ENCODE results near the gene CAPSL.
"Not testable (repeated sequence)": the region's sequence is repeated elsewhere in the genome, so short reads cannot be mapped to it uniquely, and the experiment has no call there.

The CAPSL gene

GRCh38 chr5:35904443-35905132 lies 33.8 kb downstream of the CAPSL start:
- peak; percentile 35 for DNase-seq (ENCODE audit: low spot score)

- DNase-seq (ENCODE audit: low spot score) = no peak
Observed at GRCh38 chr5:35903631-35904203, 34.7 kb downstream of the CAPSL start.

GRCh38 chr5:35902046-35902672 lies 36.3 kb downstream of the CAPSL start:
- DNase-seq (ENCODE audit: low spot score) = peak; percentile 62

- no peak for DNase-seq (ENCODE audit: low spot score)
Observed at GRCh38 chr5:35900972-35901695, 37.3 kb downstream of the CAPSL start.

GRCh38 chr5:35899800-35900199 lies 38.6 kb downstream of the CAPSL start:
- no peak for DNase-seq (ENCODE audit: low spot score)

DNA sequence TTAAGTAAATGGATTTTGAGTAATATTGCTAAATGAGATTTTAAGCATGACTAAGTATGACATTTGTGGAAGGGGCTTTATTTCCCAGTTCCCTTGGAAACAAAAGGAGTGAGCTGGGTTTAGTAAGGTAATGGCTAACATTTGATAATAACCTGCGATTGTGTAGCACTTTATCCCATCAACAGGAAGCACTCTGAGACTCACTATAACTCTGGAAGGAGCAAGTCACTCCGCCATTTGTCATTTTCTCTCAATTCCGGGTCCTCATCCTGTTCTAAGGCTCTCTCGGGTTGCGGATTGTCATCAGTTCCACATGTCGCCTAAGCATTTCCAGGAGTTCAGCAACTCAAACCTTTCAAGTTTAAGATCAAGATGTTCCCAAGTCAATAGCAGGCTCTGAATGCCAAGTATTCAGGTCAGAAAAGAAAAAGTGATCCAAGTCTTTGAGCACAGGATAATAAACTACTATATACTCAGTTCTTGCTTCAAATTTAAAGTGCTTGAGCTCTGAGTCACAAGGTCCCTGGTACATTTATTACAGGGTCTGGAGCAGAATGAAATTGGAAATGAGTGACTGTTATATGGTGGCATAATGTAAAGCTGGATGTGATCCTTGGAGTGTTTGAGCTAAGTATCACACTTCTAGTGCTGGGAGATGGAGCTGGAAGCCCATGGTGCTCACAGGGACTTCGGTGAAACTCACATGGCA lies 39.3 kb downstream of the CAPSL start:
- no peak for DNase-seq (ENCODE audit: low spot score)

- DNase-seq (ENCODE audit: low spot score) = no peak
Observed at GRCh38 chr5:35894131-35894530, 44.3 kb downstream of the CAPSL start.

DNA sequence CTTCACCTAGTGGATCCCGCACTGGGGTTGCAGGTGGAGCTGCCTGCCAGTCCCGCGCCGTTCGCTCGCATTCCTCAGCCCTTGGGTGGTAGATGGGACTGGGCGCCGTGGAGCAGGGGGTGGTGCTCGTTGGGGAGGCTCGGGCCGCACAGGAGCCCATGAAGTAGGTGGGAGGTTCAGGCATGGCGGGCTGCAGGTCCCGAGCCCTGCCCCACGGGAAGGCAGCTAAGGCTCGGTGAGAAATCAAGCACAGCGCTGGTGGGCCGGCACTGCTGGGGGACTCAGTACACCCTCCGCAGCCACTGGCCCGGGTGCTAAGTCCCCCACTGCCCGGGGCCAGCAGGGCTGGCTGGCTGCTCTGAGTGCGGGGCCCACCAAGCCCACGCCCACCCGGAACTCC lies 45.6 kb downstream of the CAPSL start:
- DNase-seq (ENCODE audit: low spot score) = not testable (repeated sequence)

- no peak for DNase-seq (ENCODE audit: low spot score)
Observed at GRCh38 chr5:35890021-35891020, 48.1 kb downstream of the CAPSL start.

- DNase-seq (ENCODE audit: low spot score) = no peak
Observed at GRCh38 chr5:35887321-35888100, 50.9 kb downstream of the CAPSL start.

- no peak for DNase-seq (ENCODE audit: low spot score)
Observed at GRCh38 chr5:35886381-35886780, 52.0 kb downstream of the CAPSL start.

GRCh38 chr5:35884773-35885172 lies 53.6 kb downstream of the CAPSL start:
- no peak for DNase-seq (ENCODE audit: low spot score)

DNA sequence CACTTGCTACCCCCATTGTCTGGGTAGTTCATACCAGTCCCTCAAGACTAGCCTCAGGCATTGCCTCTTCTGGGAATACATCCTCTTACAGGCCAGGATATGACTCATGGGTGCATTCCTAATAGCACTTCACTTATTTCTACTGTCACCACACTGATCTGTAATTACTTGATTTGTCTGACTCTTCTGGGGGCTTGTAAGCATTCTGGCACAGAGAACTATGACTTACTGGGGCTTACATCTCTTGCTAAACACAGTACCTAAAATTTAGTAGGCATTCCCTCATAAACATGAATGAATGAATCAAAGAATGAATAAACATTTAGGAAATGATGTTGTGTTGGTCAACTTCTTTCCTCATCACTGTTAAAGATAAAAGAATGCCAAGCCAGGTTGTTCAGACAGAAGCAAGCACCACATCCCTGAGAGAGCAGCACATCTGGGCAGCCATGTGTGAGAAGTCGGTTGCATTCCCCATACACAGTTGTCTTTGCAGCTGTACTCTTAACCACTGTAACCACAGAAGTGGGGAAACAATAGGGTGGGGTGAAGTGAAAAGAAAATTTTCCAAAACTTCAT lies 54.1 kb downstream of the CAPSL start:
- peak; percentile 58 for DNase-seq (ENCODE audit: low spot score)

GRCh38 chr5:35881758-35882157 lies 56.7 kb downstream of the CAPSL start:
- DNase-seq (ENCODE audit: low spot score) = no peak

- no peak for DNase-seq (ENCODE audit: low spot score)
Observed at GRCh38 chr5:35880156-35880555, 58.3 kb downstream of the CAPSL start.

DNA sequence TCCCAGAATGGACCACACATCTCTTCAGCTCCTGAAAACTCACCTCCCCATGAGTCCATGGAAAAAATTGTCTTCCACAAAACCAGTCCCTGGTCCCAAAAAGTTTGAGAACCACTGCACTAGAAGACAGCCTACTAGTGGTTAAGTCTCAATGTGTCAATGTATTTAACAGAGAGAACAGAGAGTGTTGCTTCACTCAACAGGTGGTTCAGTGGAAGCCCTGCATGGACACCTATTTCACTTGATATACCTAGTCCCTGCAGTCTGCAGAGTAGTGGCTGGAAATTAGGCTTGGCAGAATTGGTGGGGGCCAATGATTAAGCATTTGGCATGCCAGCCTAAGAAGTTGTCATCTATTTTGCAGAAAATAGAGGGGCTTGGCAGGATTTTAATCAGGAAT lies 58.8 kb downstream of the CAPSL start:
- no peak for DNase-seq (ENCODE audit: low spot score)

DNA sequence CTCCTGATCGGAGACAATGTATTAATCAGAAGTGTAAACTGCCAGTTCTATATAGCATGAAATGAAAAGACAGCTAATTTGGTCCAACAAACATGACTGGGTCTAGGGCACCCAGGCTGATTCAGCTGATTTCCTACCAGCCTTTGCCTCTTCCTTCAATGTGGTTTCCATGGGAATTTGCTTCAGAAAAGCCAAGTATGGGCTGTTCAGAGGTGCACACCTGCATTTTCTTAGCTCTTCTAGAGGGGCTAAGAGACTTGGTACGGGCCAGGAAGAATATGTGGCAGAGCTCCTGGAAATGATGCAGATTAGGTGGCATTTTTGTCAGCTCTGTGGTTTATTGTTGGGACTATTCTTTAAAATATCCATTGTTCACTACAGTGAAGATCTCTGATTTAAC lies 59.3 kb downstream of the CAPSL start:
- no peak for DNase-seq (ENCODE audit: low spot score)

GRCh38 chr5:35878079-35878478 lies 60.3 kb downstream of the CAPSL start:
- DNase-seq (ENCODE audit: low spot score) = no peak

DNA sequence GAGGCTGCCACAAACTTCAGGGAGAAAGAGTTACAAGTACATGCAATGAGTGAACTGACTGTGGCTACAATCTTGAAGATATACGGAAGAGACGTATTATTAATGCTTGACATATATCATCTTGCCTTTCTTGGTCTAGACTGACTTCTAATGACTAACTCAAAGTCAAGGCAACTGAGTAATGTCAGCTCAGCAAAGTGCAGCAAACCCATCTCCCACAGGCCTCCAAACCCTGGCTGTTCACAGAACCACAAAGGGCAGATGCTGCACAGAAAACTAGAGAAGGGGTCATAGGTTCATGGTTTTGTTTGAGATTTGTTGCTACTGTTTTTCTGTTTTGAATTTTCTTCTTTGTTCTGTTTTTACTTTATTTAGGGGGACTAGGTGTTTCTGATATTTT lies 60.8 kb downstream of the CAPSL start:
- DNase-seq (ENCODE audit: low spot score) = no peak

DNA sequence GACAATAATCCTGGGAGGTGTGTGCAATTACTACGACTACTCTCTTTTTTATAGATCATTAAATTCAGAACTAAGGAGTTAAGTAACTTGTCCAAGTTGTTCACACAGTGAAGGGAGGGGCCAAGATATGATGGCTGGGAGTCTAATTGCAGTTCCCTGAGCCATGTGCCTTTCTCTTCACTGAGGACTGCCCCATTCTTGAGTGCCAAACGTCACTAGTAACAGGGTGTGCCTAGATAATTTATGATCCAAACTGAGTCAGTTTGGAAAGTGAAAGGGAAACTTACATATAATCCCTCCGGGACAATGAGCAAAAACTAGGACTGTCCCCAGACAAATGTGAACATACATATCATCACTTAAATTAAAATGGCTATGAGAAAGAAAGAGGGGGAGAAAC lies 61.5 kb downstream of the CAPSL start:
- DNase-seq (ENCODE audit: low spot score) = no peak
